Tibial artery (tissue), 4 donors: ENCODE measurements around the gene CEP104.

Experiments
- DNase-seq, 2 donors: peaks; one replicate each; pipeline ENCODE4 v3.0.0-alpha.2; 2019
- H3K27ac ChIP-seq, 2 donors: fragments of 200-600 bp; sonication (generic) in 1 of 2; 1 replicate in 1 of 2; 2 replicates in 1 of 2; pipeline ENCODE4 v1.5.1; 2018 to 2019; ENCODE audit warnings: mild to moderate bottlenecking in 1 of 2
- H3K27me3 ChIP-seq, 2 donors: fragments of 200-600 bp; sonication (generic) in 1 of 2; one replicate each; pipeline versions ENCODE4 v1.5.1 to v1.6.0; 2016 to 2019
- H3K36me3 ChIP-seq, 3 donors: fragments of 200-600 bp; sonication (generic) in 2 of 3; one replicate each; pipeline ENCODE4 v1.5.1; 2016 to 2019; ENCODE audit warnings: mild to moderate bottlenecking in 2 of 3
- H3K4me1 ChIP-seq, 4 donors: fragments of 200-600 bp; sonication (generic) in 2 of 4; 1 replicate in 3 of 4; 2 replicates in 1 of 4; pipeline ENCODE4 v1.5.1; 2016 to 2019
- H3K4me3 ChIP-seq, 2 donors: fragments of 200-600 bp; sonication (generic) in 1 of 2; 1 replicate in 1 of 2; 2 replicates in 1 of 2; pipeline ENCODE4 v1.5.1; 2018 to 2019; ENCODE audit warnings: mild to moderate bottlenecking in 2 of 2
- H3K9me3 ChIP-seq, 3 donors: fragments of 200-600 bp; sonication (generic) in 1 of 3; one replicate each; pipeline ENCODE4 v1.5.1; 2016 to 2019
- CTCF ChIP-seq, 2 experiments: fragments of 200-600 bp in 1 of 2; fragments of 450-650 bp in 1 of 2; IDR thresholded peaks; one replicate each; pipeline ENCODE4 v1.5.1; 2017 to 2019; ENCODE audit warnings: antibody characterized with exemption in 2 of 2, mild to moderate bottlenecking in 1 of 2, moderate library complexity in 1 of 2
- intact Hi-C: fragments of 100-400 bp; cut with DNase I; formaldehyde crosslinking; loops from one replicate; pipeline ENCODE4 v1.15.0; 2023; ENCODE audit warnings: low total_unique reads

Gene CEP104

DNA sequence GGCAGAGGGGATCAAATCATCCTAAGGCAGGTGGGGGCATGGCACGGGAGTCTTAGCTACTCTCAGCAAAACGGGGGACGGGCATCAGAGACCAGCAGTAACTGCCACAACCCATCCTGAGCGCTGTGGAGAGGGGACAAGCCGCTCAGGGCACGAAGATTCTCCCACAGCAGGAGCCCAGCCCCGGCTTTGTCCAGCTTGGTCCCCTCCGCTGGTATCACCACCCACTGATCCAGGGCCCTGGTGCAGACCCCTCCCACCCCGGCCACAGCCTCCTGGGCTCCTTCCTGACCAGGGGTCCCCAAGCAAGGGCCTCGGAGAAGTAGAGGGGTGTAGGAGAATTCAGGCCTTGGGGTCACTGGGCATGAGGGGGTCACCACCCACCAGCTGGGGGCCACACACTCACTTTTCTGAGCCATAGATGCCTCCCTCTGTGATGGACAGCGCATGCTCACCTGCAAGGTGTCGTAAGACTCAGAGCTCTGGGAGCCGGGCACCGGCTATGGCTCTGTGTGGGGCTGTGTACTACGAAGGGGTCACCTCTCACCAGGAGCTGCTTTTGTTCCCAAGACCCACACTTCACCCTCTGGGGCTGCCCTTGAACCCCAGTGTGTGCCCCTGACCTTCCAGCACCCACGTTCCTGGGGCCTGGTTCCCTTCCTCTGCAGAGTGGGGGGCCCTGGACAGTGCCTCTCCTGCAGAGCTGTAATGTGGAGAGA is 86.8 kb downstream of the CEP104 start:
- H3K4me3 ChIP-seq = no peak overlapping the region
- TF ChIP-seq CTCF (IDR thresholded peaks at IDR 0.05) = no peak
- DNase-seq = no peak

GRCh38 chr1:3768811-3769390 is 88.1 kb downstream of the CEP104 start:
- Histone ChIP-seq H3K36me3 (no peaks in the 10 kb centered on the region), H3K4me3 (no peak overlapping the region), H3K4me1 (peaks cover 3 to 26% (median 21%) of the 10 kb centered on the region in 4 donors), H3K27ac (no peak overlapping the region), H3K9me3 (no peaks in the 10 kb centered on the region), H3K27me3 (peaks cover 0 to 17% of the 10 kb centered on the region in 2 donors)
- intact Hi-C loops = no loop called here
- no peak for TF ChIP-seq CTCF (IDR thresholded peaks at IDR 0.05)
- no peak for DNase-seq

More for the DNA sequence above, 86.8 kb downstream of the CEP104 start:
- intact Hi-C loops = no loop called here
- Histone ChIP-seq H3K36me3 (no peaks in the 10 kb centered on the region), H3K27me3 (peaks cover 0 to 16% of the 10 kb centered on the region in 2 donors), H3K9me3 (no peaks in the 10 kb centered on the region), H3K4me1 (peaks cover 3 to 39% (median 22%) of the 10 kb centered on the region in 4 donors), H3K27ac (no peak overlapping the region)

- no peaks in the 10 kb centered on the region for H3K36me3 ChIP-seq
- no peak for DNase-seq
- H3K9me3 ChIP-seq = no peaks in the 10 kb centered on the region
- no peak overlapping the region for H3K27ac ChIP-seq
- peaks cover 3 to 12% (median 10%) of the 10 kb centered on the region in 4 donors for H3K4me1 ChIP-seq
- intact Hi-C loops = no loop called here
- H3K4me3 ChIP-seq = no peak overlapping the region
- TF ChIP-seq CTCF (IDR thresholded peaks at IDR 0.05) = no peak
- H3K27me3 ChIP-seq = peaks cover 0 to 32% of the 10 kb centered on the region in 2 donors
Measured at GRCh38 chr1:3767328-3767925, 89.6 kb downstream of the CEP104 start.

DNA sequence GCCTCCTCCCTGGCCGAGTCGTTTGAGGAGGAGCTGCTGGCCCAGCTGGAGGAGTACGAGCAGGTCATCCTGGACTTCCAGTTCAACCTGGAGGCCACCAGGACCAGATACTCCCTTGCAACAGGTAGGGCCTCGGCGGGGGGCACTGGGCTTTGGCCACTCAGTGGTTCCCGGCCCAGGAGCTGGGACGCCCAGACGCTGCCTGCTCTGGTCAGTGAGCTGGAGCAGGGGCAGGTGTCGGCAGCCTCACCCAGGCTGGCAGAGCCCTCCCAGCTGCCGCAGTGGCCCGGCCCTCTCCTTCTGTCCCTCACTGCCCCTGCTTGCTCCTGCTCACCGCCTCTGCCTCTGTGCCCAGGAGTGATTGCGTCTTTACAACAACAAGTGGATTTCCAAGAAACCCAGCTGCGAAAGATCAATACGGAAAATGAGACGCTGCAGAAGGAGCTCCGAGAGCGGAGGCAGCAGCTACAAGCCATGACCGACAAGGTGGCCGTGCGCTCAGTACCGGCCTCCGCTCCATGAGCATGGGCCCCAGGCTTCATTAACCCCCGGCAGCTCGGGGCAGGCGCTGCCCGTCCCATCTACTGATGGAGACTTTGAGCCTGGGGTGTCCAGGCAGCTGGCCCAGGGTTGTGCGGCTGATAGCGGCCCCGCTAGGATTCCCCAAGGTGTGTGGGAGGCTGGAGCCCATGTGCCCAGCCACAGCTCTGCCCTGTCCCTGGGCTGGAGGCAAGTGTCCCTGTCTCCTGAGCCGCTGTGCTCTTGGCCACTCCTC is 93.5 kb downstream of the CEP104 start:
- intact Hi-C loops = no loop called here
- H3K36me3 ChIP-seq = no peaks in the 10 kb centered on the region
- peaks cover 0 to 46% of the 10 kb centered on the region in 2 donors for H3K27me3 ChIP-seq
- H3K27ac ChIP-seq = no peak overlapping the region
- no peak for DNase-seq
- no peak for TF ChIP-seq CTCF (IDR thresholded peaks at IDR 0.05)
- no peaks in the 10 kb centered on the region for H3K4me1 ChIP-seq
- H3K9me3 ChIP-seq = no peaks in the 10 kb centered on the region
- no peak overlapping the region for H3K4me3 ChIP-seq

DNA sequence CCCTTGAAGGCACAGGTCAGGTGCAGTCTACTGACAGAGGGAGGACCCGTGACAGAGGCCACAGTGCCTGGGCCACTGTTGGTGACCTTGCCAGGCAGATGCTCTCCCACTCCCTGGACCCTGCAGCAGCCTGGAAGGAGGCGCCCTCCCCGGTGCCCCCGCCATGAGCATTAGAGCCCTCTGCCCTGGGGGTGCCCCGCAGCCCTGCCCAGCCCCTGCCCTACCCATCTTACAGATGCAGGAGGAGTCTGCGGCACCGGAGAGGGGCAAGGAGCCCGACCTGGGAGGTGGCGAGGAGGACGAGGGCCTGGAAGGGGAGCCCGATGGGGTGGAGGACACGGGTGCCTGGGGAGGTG is 94.2 kb downstream of the CEP104 start:
- Histone ChIP-seq H3K36me3 (no peaks in the 10 kb centered on the region), H3K27ac (no peak overlapping the region), H3K4me1 (no peaks in the 10 kb centered on the region), H3K27me3 (peaks cover 0 to 47% of the 10 kb centered on the region in 2 donors), H3K4me3 (no peak overlapping the region), H3K9me3 (no peaks in the 10 kb centered on the region)
- no peak for DNase-seq
- TF ChIP-seq CTCF (IDR thresholded peaks at IDR 0.05) = no peak
- intact Hi-C loops = no loop called here
